GM18502 (cell line): ENCODE results near the gene PGD.
A peak's percentile ranks its signal among the peaks of the same experiment; 100 is the strongest.
"Not testable (repeated sequence)": the region's sequence is repeated elsewhere in the genome, so short reads cannot be mapped to it uniquely, and the experiment has no call there.

ENCODE experiments used
- ATAC-seq: cut with Tn5 transposase; IDR thresholded peaks from one replicate; pipeline ENCODE4 v1.9.1; 2021; ENCODE audit warnings: mild to moderate bottlenecking; ENCODE audit not compliant: unreplicated experiment, poor library complexity

PGD gene

GRCh38 chr1:10398734-10399443, at the start of gene PGD:
Gene PGD, plus strand, starts transcription at chr1:10399064. Its CDS starts 54 bp downstream, at chr1:10399118.
- peak; percentile 94 for ATAC-seq

- ATAC-seq, result no peak
Observed at GRCh38 chr1:10353282-10353681, 45.6 kb upstream of the PGD start.

- ATAC-seq, result no peak
Observed at GRCh38 chr1:10353693-10354092, 45.2 kb upstream of the PGD start.

GRCh38 chr1:10360045-10360444, 38.8 kb upstream of the PGD start:
- no peak for ATAC-seq

- ATAC-seq, result no peak
Observed at GRCh38 chr1:10361515-10361914, 37.3 kb upstream of the PGD start.

- ATAC-seq, result no peak
Observed at GRCh38 chr1:10368194-10368593, 30.7 kb upstream of the PGD start.

- ATAC-seq, result no peak
Observed at GRCh38 chr1:10374442-10374860, 24.4 kb upstream of the PGD start.

GRCh38 chr1:10377365-10378029, 21.4 kb upstream of the PGD start:
- ATAC-seq, result not testable (repeated sequence)

- no peak for ATAC-seq
Observed at GRCh38 chr1:10378081-10378841, 20.6 kb upstream of the PGD start.

- no peak for ATAC-seq
Observed at GRCh38 chr1:10379101-10379620, 19.7 kb upstream of the PGD start.

- no peak for ATAC-seq
Observed at GRCh38 chr1:10379676-10380075, 19.2 kb upstream of the PGD start.

- ATAC-seq, result no peak
Observed at GRCh38 chr1:10380594-10381275, 18.1 kb upstream of the PGD start.

- ATAC-seq, result no peak
Observed at GRCh38 chr1:10383630-10384029, 15.2 kb upstream of the PGD start.

- no peak for ATAC-seq
Observed at GRCh38 chr1:10384219-10384618, 14.6 kb upstream of the PGD start.

- no peak for ATAC-seq
Observed at GRCh38 chr1:10386761-10387676, 11.8 kb upstream of the PGD start.

GRCh38 chr1:10387677-10388386, 11.0 kb upstream of the PGD start:
- no peak for ATAC-seq

- ATAC-seq, result no peak
Observed at GRCh38 chr1:10388387-10388715, 10.5 kb upstream of the PGD start.

GRCh38 chr1:10389271-10389973, 9.4 kb upstream of the PGD start:
- ATAC-seq, result no peak
